Measurements from ENCODE around the gene SCAMP4. TPM values are rescaled to one million over a fixed set of nuclear protein-coding genes. Genes with fewer than 3 reads are reported as not detected.

Gene SCAMP4
- total and polyA plus RNA-seq, 9 of the 15 experiments (the other 6 are each of a cell fraction or from before 2014, with no cell fraction given): 0.81 to 45.9 (median 12.8) TPM

DNA sequence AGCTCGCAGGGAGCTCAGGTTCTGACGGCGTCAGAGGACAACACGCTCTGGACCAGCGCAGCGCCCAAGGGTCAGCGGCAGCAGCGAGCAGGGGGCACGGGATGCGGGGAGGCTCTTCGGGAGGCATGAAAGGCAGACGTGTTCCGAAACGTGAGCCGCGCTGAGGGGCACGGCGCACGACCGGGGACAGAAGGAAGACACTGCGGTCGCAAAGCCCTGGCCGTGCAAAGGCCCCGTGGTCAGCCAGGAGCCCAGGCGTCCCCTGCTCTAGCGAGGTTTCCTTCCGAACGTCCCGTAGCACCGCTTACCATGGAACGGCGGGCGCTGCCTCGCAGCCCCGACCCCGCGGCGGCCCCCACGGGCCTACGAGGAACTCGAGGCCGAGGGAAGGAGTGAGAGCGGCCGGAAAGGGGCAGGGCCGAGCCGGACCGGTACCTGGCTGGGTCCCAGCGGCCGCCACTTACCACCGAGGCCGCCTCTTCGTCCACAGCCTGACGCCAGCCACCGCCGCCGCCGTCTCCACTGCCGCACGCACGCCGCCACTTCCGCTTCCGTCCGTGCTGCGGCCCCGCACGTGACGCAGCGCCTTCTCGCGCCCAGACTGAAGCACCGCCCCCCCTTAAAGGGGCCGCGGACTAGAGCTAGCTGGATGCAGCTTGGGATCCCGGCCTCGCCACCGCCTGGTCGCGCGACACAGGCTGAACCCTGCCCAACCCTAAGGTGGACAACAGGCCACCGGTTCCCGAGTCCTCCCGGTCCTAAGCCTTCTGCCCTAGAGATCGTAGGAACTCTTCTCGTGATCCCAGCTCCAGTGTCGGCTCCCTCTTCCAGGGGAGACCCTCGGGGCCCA is 29.3 kb upstream of the SCAMP4 start (continued):
- 0 out of 4 replicates have a peak, but pooled peaks of 1 of the 2 experiments have one; percentile 22 for TF ChIP-seq BCLAF1 (IDR thresholded peaks at IDR 0.05; ENCODE audit: borderline replicate concordance in 1 of 2, control insufficient read depth in 1 of 2, low read depth in 2 of 2, low read length in 1 of 2)
- TF ChIP-seq DDX20 (tag; IDR thresholded peaks at IDR 0.05; ENCODE audit: low read depth): no peak
- no peak for TF ChIP-seq MTA2 (IDR thresholded peaks at IDR 0.05; ENCODE audit: low read depth)
- no peak for TF ChIP-seq PREB (CRISPR knock-in tag; IDR thresholded peaks at IDR 0.05)
- TF ChIP-seq ZFX (CRISPR knock-in tag; IDR thresholded peaks at IDR 0.05): peak; percentile 87
- TF ChIP-seq TAF1 (IDR thresholded peaks at IDR 0.05; ENCODE audit: control insufficient read depth, extremely low read depth, insufficient read depth, low read length, severe bottlenecking): peak; percentile 88
- peak; percentile 3; the same call in 1 of the 2 replicates for TF ChIP-seq RUNX1 (IDR thresholded peaks at IDR 0.05; ENCODE audit: low read depth)
- TF ChIP-seq ZEB2 (IDR thresholded peaks at IDR 0.05): no peak
- TF ChIP-seq ZNF165 (CRISPR knock-in tag; IDR thresholded peaks at IDR 0.05; ENCODE audit: borderline replicate concordance): no peak
- no peak for TF ChIP-seq E4F1 (CRISPR knock-in tag; IDR thresholded peaks at IDR 0.05; ENCODE audit: borderline replicate concordance)
- TF ChIP-seq ZNF583 (CRISPR knock-in tag; IDR thresholded peaks at IDR 0.05): peak; percentile 46; the same call in 1 of the 2 replicates
- TF ChIP-seq PPARD (CRISPR knock-in tag; IDR thresholded peaks at IDR 0.05): no peak
- peak; percentile 94; the same call in 1 of the 2 replicates for TF ChIP-seq RBM34 (IDR thresholded peaks at IDR 0.05; ENCODE audit: borderline replicate concordance, insufficient read depth, low read length)
- TF ChIP-seq BCL6 (CRISPR knock-in tag; IDR thresholded peaks at IDR 0.05): no peak
- no peak for TF ChIP-seq BRD4 (IDR thresholded peaks at IDR 0.05)

Measured in K562 (cell line).